ENCODE results near the gene HIPK2.

Gene HIPK2

GRCh38 chr7:139534966-139535651, 242.7 kb downstream of the HIPK2 start:
- no peak for DNase-seq (ENCODE audit: low spot score)

- no peak for DNase-seq (ENCODE audit: low spot score)
These were observed 243.7 kb downstream of the HIPK2 start for GRCh38 chr7:139534096-139534495.

DNA sequence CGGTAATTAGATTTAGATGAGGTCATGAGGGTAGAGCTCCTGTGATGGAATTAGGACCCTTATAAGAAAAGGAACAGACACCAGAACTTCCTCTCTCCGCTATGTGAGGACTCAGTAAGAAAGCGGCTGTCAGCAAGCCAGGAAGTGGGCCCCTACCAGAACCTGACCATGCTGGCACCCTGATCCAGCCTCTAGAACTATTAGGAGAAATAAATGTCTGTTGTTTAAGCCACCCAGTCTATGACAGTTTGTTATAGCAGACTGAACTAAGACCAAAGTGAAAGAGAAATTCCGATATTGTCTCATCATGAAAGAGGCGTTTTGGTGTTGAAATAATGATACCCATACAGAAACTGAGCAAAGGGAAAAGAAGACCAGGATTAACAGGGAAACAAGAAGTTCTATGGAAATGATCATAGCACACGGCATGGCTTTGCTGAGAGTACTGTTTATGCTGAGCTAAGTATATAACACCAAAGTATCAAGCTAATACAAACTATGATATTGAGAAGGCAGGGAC, 245.1 kb downstream of the HIPK2 start:
- DNase-seq (ENCODE audit: low spot score), result no peak

GRCh38 chr7:139531094-139531493, 246.7 kb downstream of the HIPK2 start:
- no peak for DNase-seq (ENCODE audit: low spot score)

DNA sequence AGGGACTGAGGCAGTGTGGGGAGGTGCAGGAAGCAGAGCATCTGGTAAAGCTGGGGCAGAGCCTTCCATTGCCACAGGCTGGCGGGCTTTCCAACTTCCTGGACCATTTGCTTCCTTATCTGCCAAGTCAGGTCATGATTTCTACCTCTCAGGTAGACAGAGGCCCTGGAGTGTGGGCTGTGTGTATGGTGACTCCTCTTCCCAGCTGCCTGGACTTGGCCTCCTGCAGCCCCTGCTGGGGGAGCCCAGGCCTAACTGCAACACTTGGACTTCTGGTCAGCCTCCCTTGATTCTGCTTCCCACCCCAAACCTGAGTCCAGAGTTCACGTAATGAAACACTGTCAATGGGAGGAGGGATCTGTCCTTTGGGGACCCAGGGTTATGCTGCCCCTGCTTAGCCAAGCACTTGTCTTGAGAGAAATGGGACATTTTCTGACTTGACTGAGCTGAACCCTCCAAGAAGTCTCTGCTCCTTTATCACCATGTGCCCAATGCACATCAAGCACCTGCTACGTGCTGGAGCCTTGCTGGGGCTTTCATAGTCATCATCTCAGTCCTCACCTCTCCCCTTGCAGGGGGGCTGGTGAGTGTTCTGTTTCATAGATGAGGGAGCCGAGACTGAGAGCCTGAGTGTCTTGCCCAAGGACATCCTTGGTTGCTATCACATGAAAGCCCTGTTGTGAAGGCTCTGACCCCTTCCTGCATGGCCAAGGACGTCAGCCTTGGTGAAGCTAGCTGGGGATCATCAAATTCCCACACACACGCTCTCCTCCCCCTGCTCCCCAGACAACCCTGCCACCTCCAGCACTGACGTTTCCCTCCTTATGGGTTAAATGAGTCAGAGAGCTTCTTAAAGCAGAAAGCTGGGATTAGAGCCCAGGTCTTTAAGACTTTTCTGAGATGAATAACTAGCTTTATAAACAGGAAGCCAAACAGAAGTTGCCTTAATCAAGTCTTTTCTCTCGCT, 250.9 kb downstream of the HIPK2 start:
- no peak for DNase-seq (ENCODE audit: low spot score)

DNA sequence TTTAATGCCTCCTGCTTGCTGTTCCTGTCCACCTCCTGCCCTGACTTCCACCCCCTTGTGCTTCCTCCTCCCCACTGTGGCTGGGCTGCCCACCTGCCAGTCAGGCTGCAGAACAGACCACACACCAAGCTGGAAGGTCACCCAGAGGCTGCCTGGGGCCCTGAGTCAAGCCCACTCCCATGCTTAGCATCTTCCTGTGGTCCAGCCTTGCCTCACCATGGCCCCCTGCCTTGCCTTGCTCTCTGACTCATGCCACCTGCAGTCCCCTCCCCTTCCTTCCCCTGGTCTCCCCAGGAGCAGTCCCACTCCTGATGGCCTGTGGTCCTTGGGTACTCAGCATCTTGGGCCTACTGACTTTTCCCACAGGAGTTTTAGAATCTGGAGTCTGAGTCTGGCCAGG, 252.0 kb downstream of the HIPK2 start:
- DNase-seq (ENCODE audit: low spot score), result no peak

DNA sequence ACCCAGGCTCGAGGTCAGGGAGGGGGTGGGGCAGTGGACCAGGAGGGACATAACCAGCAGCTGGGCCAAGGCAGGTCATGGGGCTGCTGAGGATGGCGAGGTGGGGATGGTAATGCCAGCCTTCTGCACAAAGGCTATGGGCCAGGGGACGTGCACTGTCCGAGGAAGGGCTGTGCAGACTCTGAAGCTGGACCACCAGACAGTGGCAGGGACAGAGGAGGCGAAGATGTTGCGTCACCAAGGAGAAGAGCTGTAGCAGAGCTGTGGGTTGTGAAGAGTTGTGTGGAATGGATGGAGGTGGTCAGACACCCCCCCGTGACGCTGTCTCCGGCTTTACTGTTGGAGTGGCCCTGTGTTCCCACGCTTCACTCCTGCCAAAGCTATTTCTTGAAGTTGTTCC, 252.6 kb downstream of the HIPK2 start:
- no peak for DNase-seq (ENCODE audit: low spot score)

DNA sequence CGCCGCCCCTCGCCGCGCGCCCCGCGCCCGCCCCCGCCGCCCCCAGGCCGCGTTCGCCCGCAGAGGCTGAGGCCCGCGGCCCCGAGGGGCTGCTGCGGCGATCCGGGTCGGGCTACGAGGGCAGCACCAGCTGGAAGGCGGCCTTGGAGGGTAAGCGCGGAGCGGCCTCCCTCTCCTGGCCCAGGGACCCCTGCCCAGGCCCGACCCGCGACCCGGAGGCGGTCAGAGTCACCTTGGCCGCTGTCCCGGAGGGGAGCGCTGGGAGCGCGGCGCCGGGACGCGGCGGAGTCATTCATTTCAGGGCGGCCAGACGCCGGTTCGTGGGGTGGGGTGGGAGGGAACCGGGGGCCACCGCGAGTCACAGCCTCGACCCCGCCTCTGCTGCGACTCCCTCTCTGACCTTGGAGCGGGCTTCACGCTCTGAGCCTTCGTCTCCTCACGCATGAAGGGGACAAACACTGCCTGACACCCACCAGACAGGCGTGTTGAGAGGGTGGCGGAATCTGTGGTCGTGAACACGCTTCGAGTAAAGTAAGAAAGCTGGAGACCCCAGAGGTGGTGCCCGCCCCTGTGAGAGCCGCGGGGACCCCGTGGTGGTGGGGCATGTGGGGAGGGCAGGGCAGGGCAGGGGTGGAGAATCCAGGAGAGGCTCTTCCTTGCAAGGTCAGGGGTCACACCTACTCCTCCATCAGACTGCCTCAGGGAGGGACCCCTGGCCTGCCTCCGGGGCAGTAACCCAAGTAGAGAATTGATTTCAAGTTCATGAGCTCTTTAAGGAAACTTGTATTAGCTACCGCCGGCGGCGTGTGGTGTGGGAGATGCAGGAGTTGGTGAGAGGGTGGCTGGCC, 253.6 kb downstream of the HIPK2 start:
- no peak for DNase-seq (ENCODE audit: low spot score)

DNA sequence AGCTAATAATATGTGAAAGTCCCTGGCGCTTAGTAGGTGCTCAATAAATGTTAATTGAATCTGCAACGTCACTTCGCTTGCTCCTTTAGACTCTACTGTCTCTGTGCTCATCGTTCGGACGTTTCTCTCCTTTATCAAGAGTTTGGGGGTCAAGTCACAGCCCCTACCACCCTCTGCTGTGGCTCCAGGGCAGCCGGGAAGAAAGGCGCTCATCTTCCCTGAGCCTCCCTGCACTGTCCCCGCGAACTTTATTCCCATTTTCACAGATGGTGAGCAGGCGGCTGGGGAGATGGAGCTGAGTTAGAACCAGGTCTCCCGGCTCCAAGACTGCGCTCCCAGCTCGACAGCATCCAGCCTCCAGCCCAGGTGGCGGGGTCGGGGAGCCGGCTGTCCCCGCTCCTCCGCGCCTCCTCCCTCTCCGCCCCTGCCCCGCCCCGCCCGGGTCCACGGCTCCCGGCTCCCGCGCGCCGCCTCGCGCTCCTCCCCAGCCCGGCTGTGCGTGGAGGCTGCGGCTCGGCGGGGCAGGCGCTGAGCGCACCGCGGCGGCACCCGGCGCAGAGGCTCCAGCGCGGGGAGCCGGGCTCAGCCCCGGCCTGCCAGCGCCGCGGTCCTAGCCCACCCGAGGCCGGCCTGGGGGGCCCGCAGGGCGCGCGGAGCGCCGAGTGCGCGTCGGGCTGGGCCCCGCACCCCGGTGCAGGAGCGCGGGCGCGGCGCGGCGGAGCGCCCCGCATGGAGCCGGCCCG, 254.4 kb downstream of the HIPK2 start, which contains the start of gene CLEC2L:
TSS of gene CLEC2L (plus strand) at position 487 of the 743 bp plus-strand sequence. CDS start at position 730, 243 bp downstream.
- no peak for DNase-seq (ENCODE audit: low spot score)

GRCh38 chr7:139522830-139523198, 255.0 kb downstream of the HIPK2 start:
- no peak for DNase-seq (ENCODE audit: low spot score)

GRCh38 chr7:139521439-139521838, 256.4 kb downstream of the HIPK2 start:
- DNase-seq (ENCODE audit: low spot score), result no peak

- DNase-seq (ENCODE audit: low spot score), result no peak
These were observed 262.5 kb downstream of the HIPK2 start for GRCh38 chr7:139515266-139515665.
